Measurements from ENCODE around the gene ACTRT3.

ACTRT3 gene

GRCh38 chr3:169790687-169791429 lies 21.5 kb upstream of the ACTRT3 start:
- Histone ChIP-seq H3K9ac (ENCODE audit: low read length) (no peak overlapping the region), H3K4me3 (ENCODE audit: low read length) (no peak overlapping the region), H3K4me1 (ENCODE audit: control insufficient read depth, insufficient read depth, low read length) (no peaks in the 10 kb centered on the region), H3K27me3 (replicated peaks; ENCODE audit: control insufficient read depth, insufficient read depth, low read length) (no peaks in the 10 kb centered on the region), H3K36me3 (ENCODE audit: control insufficient read depth, insufficient read depth, low read length, severe bottlenecking) (peaks cover 54% of the 10 kb centered on the region), H3K9me3 (ENCODE audit: control insufficient read depth, low read length) (no peaks in the 10 kb centered on the region)
- no peak for DNase-seq (ENCODE audit: low read depth)

GRCh38 chr3:169790219-169790618 lies 20.9 kb upstream of the ACTRT3 start:
- Histone ChIP-seq H3K27me3 (replicated peaks; ENCODE audit: control insufficient read depth, insufficient read depth, low read length) (no peaks in the 10 kb centered on the region), H3K4me1 (ENCODE audit: control insufficient read depth, insufficient read depth, low read length) (no peaks in the 10 kb centered on the region), H3K36me3 (ENCODE audit: control insufficient read depth, insufficient read depth, low read length, severe bottlenecking) (peaks cover 61% of the 10 kb centered on the region), H3K9ac (ENCODE audit: low read length) (no peak overlapping the region), H3K4me3 (ENCODE audit: low read length) (no peak overlapping the region), H3K9me3 (ENCODE audit: control insufficient read depth, low read length) (no peaks in the 10 kb centered on the region)
- no peak for DNase-seq (ENCODE audit: low read depth)

- H3K9ac ChIP-seq (ENCODE audit: low read length), result no peak overlapping the region
- H3K9me3 ChIP-seq (ENCODE audit: control insufficient read depth, low read length), result no peaks in the 10 kb centered on the region
- H3K27me3 ChIP-seq (replicated peaks; ENCODE audit: control insufficient read depth, insufficient read depth, low read length), result no peaks in the 10 kb centered on the region
- H3K36me3 ChIP-seq (ENCODE audit: control insufficient read depth, insufficient read depth, low read length, severe bottlenecking), result peaks cover 81% of the 10 kb centered on the region
- no peak overlapping the region for H3K4me3 ChIP-seq (ENCODE audit: low read length)
- DNase-seq (ENCODE audit: low read depth), result no peak
- H3K4me1 ChIP-seq (ENCODE audit: control insufficient read depth, insufficient read depth, low read length), result no peaks in the 10 kb centered on the region
Observed at GRCh38 chr3:169787791-169788190, 18.4 kb upstream of the ACTRT3 start.

GRCh38 chr3:169787120-169787519 lies 17.8 kb upstream of the ACTRT3 start:
- Histone ChIP-seq H3K27me3 (replicated peaks; ENCODE audit: control insufficient read depth, insufficient read depth, low read length) (no peaks in the 10 kb centered on the region), H3K9me3 (ENCODE audit: control insufficient read depth, low read length) (no peaks in the 10 kb centered on the region), H3K4me1 (ENCODE audit: control insufficient read depth, insufficient read depth, low read length) (no peaks in the 10 kb centered on the region), H3K4me3 (ENCODE audit: low read length) (no peak overlapping the region), H3K36me3 (ENCODE audit: control insufficient read depth, insufficient read depth, low read length, severe bottlenecking) (peaks cover 82% of the 10 kb centered on the region), H3K9ac (ENCODE audit: low read length) (no peak overlapping the region)
- DNase-seq (ENCODE audit: low read depth), result no peak

- H3K36me3 ChIP-seq (ENCODE audit: control insufficient read depth, insufficient read depth, low read length, severe bottlenecking), result peaks cover 97% of the 10 kb centered on the region
- no peak overlapping the region for H3K9ac ChIP-seq (ENCODE audit: low read length)
- no peak overlapping the region for H3K4me3 ChIP-seq (ENCODE audit: low read length)
- no peaks in the 10 kb centered on the region for H3K27me3 ChIP-seq (replicated peaks; ENCODE audit: control insufficient read depth, insufficient read depth, low read length)
- no peaks in the 10 kb centered on the region for H3K9me3 ChIP-seq (ENCODE audit: control insufficient read depth, low read length)
- DNase-seq (ENCODE audit: low read depth), result no peak
- H3K4me1 ChIP-seq (ENCODE audit: control insufficient read depth, insufficient read depth, low read length), result peaks cover 2% of the 10 kb centered on the region
Observed at GRCh38 chr3:169781209-169781855, 12.0 kb upstream of the ACTRT3 start.

- no peak for DNase-seq (ENCODE audit: low read depth)
- Histone ChIP-seq H3K4me1 (ENCODE audit: control insufficient read depth, insufficient read depth, low read length) (peaks cover 6% of the 10 kb centered on the region), H3K27me3 (replicated peaks; ENCODE audit: control insufficient read depth, insufficient read depth, low read length) (no peaks in the 10 kb centered on the region), H3K36me3 (ENCODE audit: control insufficient read depth, insufficient read depth, low read length, severe bottlenecking) (peaks cover 97% of the 10 kb centered on the region), H3K9me3 (ENCODE audit: control insufficient read depth, low read length) (no peaks in the 10 kb centered on the region), H3K9ac (ENCODE audit: low read length) (no peak overlapping the region), H3K4me3 (ENCODE audit: low read length) (no peak overlapping the region)
Observed at GRCh38 chr3:169780742-169781141, 11.4 kb upstream of the ACTRT3 start.

- peaks cover 83% of the 10 kb centered on the region for H3K36me3 ChIP-seq (ENCODE audit: control insufficient read depth, insufficient read depth, low read length, severe bottlenecking)
- H3K4me1 ChIP-seq (ENCODE audit: control insufficient read depth, insufficient read depth, low read length), result peaks cover 21% of the 10 kb centered on the region
- H3K27me3 ChIP-seq (replicated peaks; ENCODE audit: control insufficient read depth, insufficient read depth, low read length), result no peaks in the 10 kb centered on the region
- no peak overlapping the region for H3K9ac ChIP-seq (ENCODE audit: low read length)
- H3K4me3 ChIP-seq (ENCODE audit: low read length), result no peak overlapping the region
- no peaks in the 10 kb centered on the region for H3K9me3 ChIP-seq (ENCODE audit: control insufficient read depth, low read length)
- no peak for DNase-seq (ENCODE audit: low read depth)
Observed at GRCh38 chr3:169777822-169778221, 8.5 kb upstream of the ACTRT3 start.

GRCh38 chr3:169774186-169774585 lies 4.8 kb upstream of the ACTRT3 start:
- no peak for DNase-seq (ENCODE audit: low read depth)
- Histone ChIP-seq H3K4me3 (ENCODE audit: low read length) (peak overlapping the region; percentile 90), H3K27me3 (replicated peaks; ENCODE audit: control insufficient read depth, insufficient read depth, low read length) (no peaks in the 10 kb centered on the region), H3K9ac (ENCODE audit: low read length) (peak overlapping the region; percentile 96), H3K4me1 (ENCODE audit: control insufficient read depth, insufficient read depth, low read length) (peaks cover 19% of the 10 kb centered on the region), H3K9me3 (ENCODE audit: control insufficient read depth, low read length) (no peaks in the 10 kb centered on the region), H3K36me3 (ENCODE audit: control insufficient read depth, insufficient read depth, low read length, severe bottlenecking) (peaks cover 47% of the 10 kb centered on the region)

- Histone ChIP-seq H3K9me3 (ENCODE audit: control insufficient read depth, low read length) (no peaks in the 10 kb centered on the region), H3K36me3 (ENCODE audit: control insufficient read depth, insufficient read depth, low read length, severe bottlenecking) (peaks cover 36% of the 10 kb centered on the region)
Observed at GRCh38 chr3:169772897-169773816, 3.8 kb upstream of the ACTRT3 start, which contains the start of gene MYNN. Gene MYNN, plus strand, starts transcription at chr3:169773396. Its CDS starts 900 bp downstream, at chr3:169774296.

GRCh38 chr3:169772305-169772896 lies 3.0 kb upstream of the ACTRT3 start:
- peak overlapping the region; percentile 96 for H3K9ac ChIP-seq (ENCODE audit: low read length)
- H3K4me3 ChIP-seq (ENCODE audit: low read length), result peak overlapping the region; percentile 90
- H3K4me1 ChIP-seq (ENCODE audit: control insufficient read depth, insufficient read depth, low read length), result peaks cover 19% of the 10 kb centered on the region
- peaks cover 29% of the 10 kb centered on the region for H3K36me3 ChIP-seq (ENCODE audit: control insufficient read depth, insufficient read depth, low read length, severe bottlenecking)
- H3K27me3 ChIP-seq (replicated peaks; ENCODE audit: control insufficient read depth, insufficient read depth, low read length), result no peaks in the 10 kb centered on the region
- H3K9me3 ChIP-seq (ENCODE audit: control insufficient read depth, low read length), result no peaks in the 10 kb centered on the region
- peak; percentile 84 for DNase-seq (ENCODE audit: low read depth)

More at GRCh38 chr3:169772897-169773816, 3.8 kb upstream of the ACTRT3 start, which contains the start of gene MYNN:
- H3K4me3 ChIP-seq (ENCODE audit: low read length), result peak within 1 kb of the TSS; percentile 90
- peak; percentile 96 for DNase-seq (ENCODE audit: low read depth)
- no peaks in the 10 kb centered on the region for H3K27me3 ChIP-seq (replicated peaks; ENCODE audit: control insufficient read depth, insufficient read depth, low read length)
- peaks cover 19% of the 10 kb centered on the region for H3K4me1 ChIP-seq (ENCODE audit: control insufficient read depth, insufficient read depth, low read length)
- peak within 1 kb of the TSS; percentile 96 for H3K9ac ChIP-seq (ENCODE audit: low read length)

All from adipocyte (in vitro differentiated cells).